Upper lobe of left lung (tissue), 6 donors: Measurements from ENCODE around the gene UPK1B. TPM values are rescaled to one million over a fixed set of nuclear protein-coding genes. Genes with fewer than 3 reads are reported as not detected.

Source experiments
- ATAC-seq, 2 donors: fragments of 200-7000 bp; cut with Tn5 transposase; one replicate each; pipeline ENCODE4 v1.9.1; 2022; ENCODE audit warnings: mild to moderate bottlenecking in 2 of 2, moderate library complexity in 2 of 2; ENCODE audit not compliant: low FRiP score in 2 of 2
- DNase-seq, 2 donors: peaks; one replicate each; pipeline ENCODE4 v3.0.0-alpha.2; 2019 to 2020
- H3K27ac ChIP-seq, 4 donors: fragments of 200-600 bp; sonication (generic); one replicate each; pipeline ENCODE4 v1.5.1; 2016 to 2019
- H3K27me3 ChIP-seq, 4 donors: fragments of 200-600 bp; sonication (generic); one replicate each; pipeline ENCODE4 v1.5.1; 2017 to 2019
- H3K36me3 ChIP-seq, 4 donors: fragments of 200-600 bp; sonication (generic); one replicate each; pipeline ENCODE4 v1.5.1; 2016 to 2019
- H3K4me1 ChIP-seq, 4 donors: fragments of 200-600 bp; sonication (generic); one replicate each; pipeline ENCODE4 v1.5.1; 2018 to 2019
- H3K4me3 ChIP-seq, 4 donors: fragments of 200-600 bp; sonication (generic); one replicate each; pipeline ENCODE4 v1.5.1; 2017 to 2019; ENCODE audit warnings: mild to moderate bottlenecking in 2 of 4, moderate library complexity in 1 of 4
- H3K9me3 ChIP-seq, 4 donors: fragments of 200-600 bp; sonication (generic); one replicate each; pipeline ENCODE4 v1.5.1; 2018 to 2019
- CTCF ChIP-seq, 6 experiments: fragments of 450-650 bp in 4 of 6; fragments of 200-600 bp in 2 of 6; sonication (generic) in 2 of 6; IDR thresholded peaks; one replicate each; pipeline ENCODE4 v1.5.1; 2016 to 2019; ENCODE audit warnings: antibody characterized with exemption in 6 of 6
- EP300 ChIP-seq, 4 donors: sonication (generic); formaldehyde crosslinking; IDR thresholded peaks; one replicate each; pipeline ENCODE4 v1.5.1; 2017; ENCODE audit warnings: antibody characterized with exemption in 4 of 4, control low read depth in 2 of 4
- POLR2A ChIP-seq, 4 donors: fragments of 450-650 bp; IDR thresholded peaks; one replicate each; pipeline ENCODE4 v1.5.1; 2016 to 2017; ENCODE audit warnings: antibody characterized with exemption in 4 of 4, mild to moderate bottlenecking in 2 of 4
- POLR2AphosphoS5 ChIP-seq, 2 donors: sonication (generic); formaldehyde crosslinking; IDR thresholded peaks; one replicate each; pipeline ENCODE4 v1.5.1; 2017; ENCODE audit warnings: antibody characterized with exemption in 2 of 2
- WGBS, 2 donors: methylation state at CpG; one replicate each; pipeline ENCODE4 v1.1.5; 2017 to 2018; 5-methylcytosine and 5-hydroxymethylcytosine counted together
- total RNA-seq, 6 donors: library from RNA; depleted of rRNA in 4 of 6; stranded (reverse); fragments of >200 nt in 4 of 6; gene quantifications; one replicate each; pipeline versions ENCODE4 v1.1.0 to v1.2.1, GENCODE V29; 2016 to 2021
- donor health status: DM: no; HTN: no; CAD: no; lungs with moderate emphysema.
- donor health status: DM: no; HTN: yes; CAD: no; lungs with severe emphysema.

Gene UPK1B
- total RNA-seq, 6 donors from 2014 or later, result 0.57 TPM; not detected in 5

- TF ChIP-seq EP300 (IDR thresholded peaks at IDR 0.05) (no peak), CTCF (IDR thresholded peaks at IDR 0.05) (no peak), POLR2AphosphoS5 (IDR thresholded peaks at IDR 0.05) (no peak), POLR2A (IDR thresholded peaks at IDR 0.05) (no peak)
- Histone ChIP-seq H3K4me1 (no peaks in the 10 kb centered on the region), H3K9me3 (no peaks in the 10 kb centered on the region), H3K36me3 (no peaks in the 10 kb centered on the region), H3K4me3 (no peak overlapping the region), H3K27ac (no peak overlapping the region), H3K27me3 (no peaks in the 10 kb centered on the region)
- ATAC-seq, result no peak
- WGBS, 2 donors, result 48% methylated on average over 2 of the region's 2 CpGs
- no peak for DNase-seq
These were observed 25.9 kb upstream of the UPK1B start for GRCh38 chr3:119147494-119147893.

- Histone ChIP-seq H3K9me3 (peaks cover 0 to 5% (median 2%) of the 10 kb centered on the region in 4 donors), H3K4me3 (no peak overlapping the region), H3K27me3 (no peaks in the 10 kb centered on the region), H3K4me1 (no peaks in the 10 kb centered on the region), H3K27ac (no peak overlapping the region), H3K36me3 (no peaks in the 10 kb centered on the region)
- no peak for DNase-seq
- ATAC-seq, result no peak
- whole genome bisulfite sequencing, 2 donors, result 87 to 91% methylated on average over 2 of the region's 2 CpGs
- TF ChIP-seq POLR2AphosphoS5 (IDR thresholded peaks at IDR 0.05), result no peak
- no peak for TF ChIP-seq POLR2A (IDR thresholded peaks at IDR 0.05)
These were observed 24.8 kb upstream of the UPK1B start for GRCh38 chr3:119148493-119149180.

- WGBS, 2 donors, result 61 to 68% methylated on average over 4 of the region's 4 CpGs
- Histone ChIP-seq H3K27ac (no peak overlapping the region), H3K27me3 (no peaks in the 10 kb centered on the region), H3K4me1 (no peaks in the 10 kb centered on the region), H3K9me3 (peaks cover 0 to 11% (median 5%) of the 10 kb centered on the region in 4 donors), H3K4me3 (no peak overlapping the region), H3K36me3 (no peaks in the 10 kb centered on the region)
- no peak for ATAC-seq
- no peak for DNase-seq
- no peak for TF ChIP-seq POLR2A (IDR thresholded peaks at IDR 0.05)
These were observed 23.9 kb upstream of the UPK1B start for GRCh38 chr3:119149484-119149883.

GRCh38 chr3:119156868-119157267 lies 16.5 kb upstream of the UPK1B start:
- H3K4me3 ChIP-seq, result no peak overlapping the region
- peaks cover 0 to 11% (median 5%) of the 10 kb centered on the region in 4 donors for H3K9me3 ChIP-seq
- H3K27ac ChIP-seq, result no peak overlapping the region
- no peaks in the 10 kb centered on the region for H3K4me1 ChIP-seq
- no peak for TF ChIP-seq EP300 (IDR thresholded peaks at IDR 0.05)
- no peak for TF ChIP-seq POLR2A (IDR thresholded peaks at IDR 0.05)
- no peak for TF ChIP-seq POLR2AphosphoS5 (IDR thresholded peaks at IDR 0.05)
- DNase-seq (no peak), ATAC-seq (no peak)
- no peaks in the 10 kb centered on the region for H3K36me3 ChIP-seq
- H3K27me3 ChIP-seq, result no peaks in the 10 kb centered on the region

- WGBS, 2 donors, result 47 to 67% methylated on average over 2 of the region's 2 CpGs
These were observed 15.4 kb upstream of the UPK1B start for GRCh38 chr3:119157971-119158370.

GRCh38 chr3:119160361-119160760 lies 13.0 kb upstream of the UPK1B start:
- 75 to 88% methylated on average over 1 of the region's 1 CpG for WGBS, 2 donors
- H3K4me1 ChIP-seq, result no peaks in the 10 kb centered on the region
- no peak overlapping the region for H3K27ac ChIP-seq
- TF ChIP-seq CTCF (IDR thresholded peaks at IDR 0.05) (no peak), POLR2A (IDR thresholded peaks at IDR 0.05) (no peak), POLR2AphosphoS5 (IDR thresholded peaks at IDR 0.05) (no peak)
- H3K36me3 ChIP-seq, result no peaks in the 10 kb centered on the region
- no peaks in the 10 kb centered on the region for H3K9me3 ChIP-seq
- no peaks in the 10 kb centered on the region for H3K27me3 ChIP-seq
- no peak overlapping the region for H3K4me3 ChIP-seq
- DNase-seq (no peak), ATAC-seq (no peak)

More at GRCh38 chr3:119157971-119158370, 15.4 kb upstream of the UPK1B start:
- Histone ChIP-seq H3K36me3 (no peaks in the 10 kb centered on the region), H3K4me3 (no peak overlapping the region), H3K4me1 (no peaks in the 10 kb centered on the region), H3K27me3 (no peaks in the 10 kb centered on the region), H3K9me3 (peaks cover 0 to 11% (median 5%) of the 10 kb centered on the region in 4 donors), H3K27ac (no peak overlapping the region)
- TF ChIP-seq CTCF (IDR thresholded peaks at IDR 0.05), result no peak
- TF ChIP-seq POLR2A (IDR thresholded peaks at IDR 0.05), result no peak
- TF ChIP-seq EP300 (IDR thresholded peaks at IDR 0.05), result no peak
- TF ChIP-seq POLR2AphosphoS5 (IDR thresholded peaks at IDR 0.05), result no peak
- DNase-seq (no peak), ATAC-seq (no peak)
